SU-DHL-6 (cell line): ENCODE data around the gene NOXA1.

ENCODE experiments used
- H2AFZ ChIP-seq: fragments of 200-600 bp; sonication (generic); 2 replicates; pipeline ENCODE4 v1.6.1; 2014; ENCODE audit warnings: low read depth, mild to moderate bottlenecking, moderate library complexity, mixed read lengths, antibody characterized with exemption, low read length; ENCODE audit not compliant: severe bottlenecking
- H3F3A ChIP-seq: fragments of 200-600 bp; shearing (Covaris generic); 2 replicates; pipeline ENCODE4 v1.6.0; 2016; ENCODE audit warnings: antibody characterized with exemption, mild to moderate bottlenecking; ENCODE audit not compliant: insufficient read depth
- H3K27ac ChIP-seq: fragments of 200-600 bp; sonication (generic); 2 replicates; pipeline ENCODE4 v1.5.1; 2016; ENCODE audit warnings: low read depth, mild to moderate bottlenecking, low read length, moderate library complexity, mixed read lengths
- H3K27me3 ChIP-seq: fragments of 200-600 bp; sonication (generic), shearing (Covaris generic); 2 replicates; pipeline ENCODE4 v1.6.0; 2014; ENCODE audit warnings: mild to moderate bottlenecking, low read length
- H3K36me3 ChIP-seq: fragments of 200-600 bp; sonication (generic); 2 replicates; pipeline ENCODE4 v1.6.1; 2014; ENCODE audit warnings: mild to moderate bottlenecking, low read length, mixed read lengths
- H3K4me2 ChIP-seq: fragments of 300-600, 200-600 bp; shearing (Covaris generic), sonication (generic); 2 replicates; pipeline ENCODE4 v1.6.0; 2014; ENCODE audit warnings: low read length, low read depth, mild to moderate bottlenecking; ENCODE audit not compliant: poor library complexity, severe bottlenecking
- H3K4me3 ChIP-seq: fragments of 200-600 bp; sonication (generic); 2 replicates; pipeline ENCODE4 v1.5.1; 2014; ENCODE audit warnings: antibody characterized with exemption, low read length, mild to moderate bottlenecking, mixed read lengths; ENCODE audit not compliant: insufficient read depth, poor library complexity, severe bottlenecking
- H3K79me2 ChIP-seq: fragments of 200-600 bp; sonication (generic); 2 replicates; pipeline ENCODE4 v1.6.1; 2014; ENCODE audit warnings: mild to moderate bottlenecking, low read length, moderate library complexity; ENCODE audit not compliant: insufficient read depth
- H3K9ac ChIP-seq: fragments of 200-600 bp; sonication (generic); 2 replicates; pipeline ENCODE4 v1.7.0; 2014; ENCODE audit warnings: mild to moderate bottlenecking, low read length
- H3K9me2 ChIP-seq: fragments of 200-600 bp; sonication (generic); replicated peaks from 2 replicates; pipeline ENCODE4 v1.6.1; 2014; ENCODE audit warnings: low read length; ENCODE audit not compliant: insufficient read depth
- H3K9me3 ChIP-seq: fragments of 200-600 bp; sonication (generic); 2 replicates; pipeline ENCODE4 v1.6.1; 2014; ENCODE audit warnings: low read length, mixed read lengths; ENCODE audit not compliant: insufficient read depth
- H4K20me1 ChIP-seq: fragments of 200-600 bp; sonication (generic); 2 replicates; pipeline ENCODE4 v1.6.1; 2014; ENCODE audit warnings: low read depth, mild to moderate bottlenecking, antibody characterized with exemption, low read length, moderate library complexity, mixed read lengths
- EZH2phosphoT487 ChIP-seq: fragments of 200-600 bp; sonication (generic), shearing (Covaris generic); conservative IDR thresholded peaks from 2 replicates; pipeline ENCODE4 v1.6.1; 2018; ENCODE audit warnings: mild to moderate bottlenecking, antibody characterized with exemption, low read length, moderate library complexity, mixed read lengths
- TF ChIP-seq, protein P1 (sequence below): fragments of 200-600 bp; sonication (generic); IDR thresholded peaks from one replicate; pipeline ENCODE4 v1.5.1; 2017; ENCODE audit warnings: antibody characterized with exemption, mild to moderate bottlenecking, low read length, moderate library complexity; ENCODE audit not compliant: insufficient read depth, poor library complexity, severe bottlenecking

NOXA1 gene

DNA sequence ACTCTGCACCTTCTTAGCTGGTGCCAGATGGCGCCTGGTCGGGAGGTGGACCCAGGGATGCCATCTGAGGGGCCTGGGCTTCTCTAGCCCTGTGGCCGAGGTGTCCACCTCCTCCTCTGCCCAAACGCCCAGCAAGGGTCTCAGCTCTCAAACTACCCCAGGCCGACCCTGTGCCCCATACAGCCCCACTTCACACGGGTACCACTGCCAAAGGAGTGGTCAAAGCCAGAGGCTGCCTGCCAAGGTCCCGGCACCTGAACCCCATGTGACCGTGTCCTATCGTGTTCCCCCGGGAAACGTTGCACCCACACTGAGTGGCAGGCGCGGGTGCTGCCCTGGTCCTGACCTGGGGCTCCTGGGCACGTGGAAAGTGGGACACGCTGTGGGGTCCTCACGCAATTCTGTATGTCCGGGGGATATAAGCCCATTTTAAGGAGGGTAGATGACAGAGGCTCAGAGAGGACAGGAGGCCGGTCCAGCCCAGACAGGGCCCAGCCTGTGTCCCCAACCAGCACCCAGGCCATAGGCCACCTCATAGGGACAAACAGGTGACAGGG is 16.0 kb downstream of the NOXA1 start:
- Histone ChIP-seq H4K20me1 (no peaks in the 10 kb centered on the region), H3K9me3 (no peaks in the 10 kb centered on the region), H3K4me2 (no peak overlapping the region), H3K27me3 (no peaks in the 10 kb centered on the region), H3K27ac (no peak overlapping the region), H3K4me3 (no peak overlapping the region), H3F3A (peaks cover 6% of the 10 kb centered on the region), H3K36me3 (no peaks in the 10 kb centered on the region), H3K9ac (no peak overlapping the region), H3K9me2 (no peaks in the 10 kb centered on the region), H3K79me2 (no peaks in the 10 kb centered on the region), H2AFZ (no peak overlapping the region)
- TF ChIP-seq EZH2phosphoT487, result no peak
- TF ChIP-seq, protein P1, sequence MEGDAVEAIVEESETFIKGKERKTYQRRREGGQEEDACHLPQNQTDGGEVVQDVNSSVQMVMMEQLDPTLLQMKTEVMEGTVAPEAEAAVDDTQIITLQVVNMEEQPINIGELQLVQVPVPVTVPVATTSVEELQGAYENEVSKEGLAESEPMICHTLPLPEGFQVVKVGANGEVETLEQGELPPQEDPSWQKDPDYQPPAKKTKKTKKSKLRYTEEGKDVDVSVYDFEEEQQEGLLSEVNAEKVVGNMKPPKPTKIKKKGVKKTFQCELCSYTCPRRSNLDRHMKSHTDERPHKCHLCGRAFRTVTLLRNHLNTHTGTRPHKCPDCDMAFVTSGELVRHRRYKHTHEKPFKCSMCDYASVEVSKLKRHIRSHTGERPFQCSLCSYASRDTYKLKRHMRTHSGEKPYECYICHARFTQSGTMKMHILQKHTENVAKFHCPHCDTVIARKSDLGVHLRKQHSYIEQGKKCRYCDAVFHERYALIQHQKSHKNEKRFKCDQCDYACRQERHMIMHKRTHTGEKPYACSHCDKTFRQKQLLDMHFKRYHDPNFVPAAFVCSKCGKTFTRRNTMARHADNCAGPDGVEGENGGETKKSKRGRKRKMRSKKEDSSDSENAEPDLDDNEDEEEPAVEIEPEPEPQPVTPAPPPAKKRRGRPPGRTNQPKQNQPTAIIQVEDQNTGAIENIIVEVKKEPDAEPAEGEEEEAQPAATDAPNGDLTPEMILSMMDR, result no peak

DNA sequence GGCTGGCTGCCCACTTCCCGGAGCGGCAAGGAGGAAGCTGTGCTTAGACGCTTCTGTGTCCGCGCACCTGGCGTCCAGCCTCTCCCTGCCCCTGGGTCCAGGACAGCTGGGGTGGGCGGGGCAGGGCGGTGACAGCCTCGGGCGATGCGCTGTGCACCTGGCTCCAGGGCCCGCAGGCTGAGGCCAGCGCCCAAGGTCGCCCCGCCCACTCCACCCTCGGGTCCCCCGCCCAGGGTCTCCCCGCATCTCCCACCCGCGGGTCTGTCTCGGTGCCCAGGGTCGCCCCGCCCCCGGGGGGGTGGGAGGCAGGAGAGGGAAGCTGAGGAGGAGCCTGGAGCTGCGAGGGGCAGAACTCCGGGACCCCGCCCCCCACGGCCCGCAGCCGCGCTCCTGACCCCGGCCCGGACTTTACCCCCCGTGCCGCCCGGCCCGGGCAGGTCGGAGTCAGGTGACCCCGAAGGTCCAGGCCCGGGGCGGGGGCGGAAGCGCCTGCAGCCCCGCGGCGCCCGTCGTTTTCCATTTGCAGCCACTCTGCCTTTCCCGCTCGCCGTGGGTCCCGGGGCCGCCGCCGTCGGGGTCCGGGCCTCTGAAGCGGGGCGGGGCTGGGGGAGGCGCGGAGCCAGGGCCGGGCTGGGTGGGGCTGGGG is 18.2 kb downstream of the NOXA1 start, which contains the start of gene ENTPD8:
Gene ENTPD8 (minus strand): TSS at position 69 of the 646 bp plus-strand sequence. CDS start 3,072 bp downstream, outside the sequence.
- Histone ChIP-seq H3K27ac (no peak within 1 kb of the TSS), H3K4me3 (peak within 1 kb of the TSS; percentile 45), H3K9me3 (no peaks in the 10 kb centered on the region), H3K79me2 (no peaks in the 10 kb centered on the region), H2AFZ (no peak within 1 kb of the TSS), H3K27me3 (no peaks in the 10 kb centered on the region), H3K9me2 (no peaks in the 10 kb centered on the region), H3K36me3 (no peaks in the 10 kb centered on the region), H4K20me1 (no peaks in the 10 kb centered on the region), H3K4me2 (peak within 1 kb of the TSS; percentile 47), H3F3A (peaks cover 6% of the 10 kb centered on the region), H3K9ac (0 out of 2 replicates have a peak within 1 kb of the TSS, but pooled peaks have one; percentile 16)
- TF ChIP-seq, protein P1, result no peak
- TF ChIP-seq EZH2phosphoT487, result no peak

DNA sequence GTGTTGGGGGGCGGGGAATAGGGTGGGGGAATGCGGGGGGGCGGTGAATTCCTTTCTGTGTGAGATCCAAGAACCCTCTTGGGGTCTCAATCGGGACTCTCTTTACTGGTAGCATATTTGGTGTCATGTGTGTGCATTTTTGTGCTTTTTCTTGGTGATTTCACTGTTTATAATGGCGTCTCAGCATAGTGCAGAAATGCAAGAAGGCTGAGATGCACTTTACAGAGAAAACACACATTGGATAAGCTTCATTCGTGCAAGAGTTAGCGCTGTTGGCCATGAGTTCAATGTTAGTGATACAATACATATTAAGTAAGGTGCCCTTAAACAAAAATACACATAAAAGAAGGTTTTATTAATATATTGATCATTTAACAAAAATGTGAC is 18.7 kb downstream of the NOXA1 start:
- H2AFZ ChIP-seq, result no peak overlapping the region
- H3K9ac ChIP-seq, result no peak overlapping the region

More for the DNA sequence above, 18.7 kb downstream of the NOXA1 start:
- H3K27ac ChIP-seq, result no peak overlapping the region
- H3K4me3 ChIP-seq, result no peak overlapping the region
- peaks cover 6% of the 10 kb centered on the region for H3F3A ChIP-seq
- TF ChIP-seq EZH2phosphoT487, result no peak
- TF ChIP-seq, protein P1, result no peak
- H4K20me1 ChIP-seq, result no peaks in the 10 kb centered on the region
- H3K79me2 ChIP-seq, result no peaks in the 10 kb centered on the region
- no peaks in the 10 kb centered on the region for H3K36me3 ChIP-seq
- no peaks in the 10 kb centered on the region for H3K27me3 ChIP-seq
- no peaks in the 10 kb centered on the region for H3K9me2 ChIP-seq
- H3K4me2 ChIP-seq, result peak overlapping the region; percentile 28
- no peaks in the 10 kb centered on the region for H3K9me3 ChIP-seq
